PFSK-1 (cell line): ENCODE results near the gene AGO3.

Experiments used
- FOXP2 ChIP-seq: optimal IDR thresholded peaks from 2 replicates; pipeline ENCODE3; 2011; ENCODE audit warnings: borderline replicate concordance, control low read depth, inconsistent platforms; ENCODE audit not compliant: insufficient read depth; ENCODE audit errors: extremely low read length, extremely low read depth
- POLR2AphosphoS5 ChIP-seq: IDR thresholded peaks from 2 replicates; pipeline ENCODE4 v1.6.1; 2012; ENCODE audit warnings: low read depth, mild to moderate bottlenecking, control low read depth, low read length, moderate library complexity
- SIN3A ChIP-seq: IDR thresholded peaks from 2 replicates; pipeline ENCODE4 v1.6.1; 2012; ENCODE audit warnings: mild to moderate bottlenecking, low read length, moderate library complexity, borderline replicate concordance; ENCODE audit not compliant: insufficient read depth
- TAF1 ChIP-seq: IDR thresholded peaks from 2 replicates; pipeline ENCODE4 v1.6.1; 2012; ENCODE audit warnings: low read length, control low read depth, borderline replicate concordance; ENCODE audit not compliant: insufficient read depth
- TF ChIP-seq, protein P1 (sequence below), 2 experiments: IDR thresholded peaks; 2 replicates each; pipeline versions ENCODE4 v1.6.1 to v1.8.0; 2011 to 2012; ENCODE audit warnings: low read depth in 2 of 2, low read length in 2 of 2, control low read depth in 1 of 2, inconsistent platforms in 1 of 2, mild to moderate bottlenecking in 1 of 2, moderate library complexity in 1 of 2; ENCODE audit not compliant: insufficient read depth in 1 of 2

AGO3 gene

DNA sequence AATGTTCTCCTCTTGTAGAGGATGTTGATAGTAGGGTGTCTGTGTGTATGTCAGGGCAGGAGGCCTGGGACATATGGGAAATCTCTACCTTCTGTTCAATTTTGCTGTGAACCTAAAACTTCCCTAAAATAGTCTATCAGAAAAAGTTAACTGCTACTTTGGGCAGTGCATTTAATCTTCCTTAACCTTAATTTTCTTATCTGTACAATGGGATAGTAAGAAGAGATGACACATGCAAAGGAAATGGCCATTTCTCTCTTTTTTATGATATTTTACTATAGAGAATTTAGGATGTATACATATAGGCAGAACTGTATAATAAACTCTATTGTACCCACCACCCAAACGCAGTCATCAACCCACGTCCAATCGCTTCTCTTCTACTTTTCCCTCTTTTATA lies 8.6 kb downstream of the AGO3 start:
- TF ChIP-seq POLR2AphosphoS5 = no peak
- no peak for TF ChIP-seq TAF1
- TF ChIP-seq SIN3A = no peak
- TF ChIP-seq, protein P1, sequence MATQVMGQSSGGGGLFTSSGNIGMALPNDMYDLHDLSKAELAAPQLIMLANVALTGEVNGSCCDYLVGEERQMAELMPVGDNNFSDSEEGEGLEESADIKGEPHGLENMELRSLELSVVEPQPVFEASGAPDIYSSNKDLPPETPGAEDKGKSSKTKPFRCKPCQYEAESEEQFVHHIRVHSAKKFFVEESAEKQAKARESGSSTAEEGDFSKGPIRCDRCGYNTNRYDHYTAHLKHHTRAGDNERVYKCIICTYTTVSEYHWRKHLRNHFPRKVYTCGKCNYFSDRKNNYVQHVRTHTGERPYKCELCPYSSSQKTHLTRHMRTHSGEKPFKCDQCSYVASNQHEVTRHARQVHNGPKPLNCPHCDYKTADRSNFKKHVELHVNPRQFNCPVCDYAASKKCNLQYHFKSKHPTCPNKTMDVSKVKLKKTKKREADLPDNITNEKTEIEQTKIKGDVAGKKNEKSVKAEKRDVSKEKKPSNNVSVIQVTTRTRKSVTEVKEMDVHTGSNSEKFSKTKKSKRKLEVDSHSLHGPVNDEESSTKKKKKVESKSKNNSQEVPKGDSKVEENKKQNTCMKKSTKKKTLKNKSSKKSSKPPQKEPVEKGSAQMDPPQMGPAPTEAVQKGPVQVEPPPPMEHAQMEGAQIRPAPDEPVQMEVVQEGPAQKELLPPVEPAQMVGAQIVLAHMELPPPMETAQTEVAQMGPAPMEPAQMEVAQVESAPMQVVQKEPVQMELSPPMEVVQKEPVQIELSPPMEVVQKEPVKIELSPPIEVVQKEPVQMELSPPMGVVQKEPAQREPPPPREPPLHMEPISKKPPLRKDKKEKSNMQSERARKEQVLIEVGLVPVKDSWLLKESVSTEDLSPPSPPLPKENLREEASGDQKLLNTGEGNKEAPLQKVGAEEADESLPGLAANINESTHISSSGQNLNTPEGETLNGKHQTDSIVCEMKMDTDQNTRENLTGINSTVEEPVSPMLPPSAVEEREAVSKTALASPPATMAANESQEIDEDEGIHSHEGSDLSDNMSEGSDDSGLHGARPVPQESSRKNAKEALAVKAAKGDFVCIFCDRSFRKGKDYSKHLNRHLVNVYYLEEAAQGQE (IDR thresholded peaks at IDR 0.05; ENCODE audit: insufficient read depth in 1 of 2, low read depth in 2 of 2, low read length in 2 of 2) = no peak
- no peak for TF ChIP-seq FOXP2

DNA sequence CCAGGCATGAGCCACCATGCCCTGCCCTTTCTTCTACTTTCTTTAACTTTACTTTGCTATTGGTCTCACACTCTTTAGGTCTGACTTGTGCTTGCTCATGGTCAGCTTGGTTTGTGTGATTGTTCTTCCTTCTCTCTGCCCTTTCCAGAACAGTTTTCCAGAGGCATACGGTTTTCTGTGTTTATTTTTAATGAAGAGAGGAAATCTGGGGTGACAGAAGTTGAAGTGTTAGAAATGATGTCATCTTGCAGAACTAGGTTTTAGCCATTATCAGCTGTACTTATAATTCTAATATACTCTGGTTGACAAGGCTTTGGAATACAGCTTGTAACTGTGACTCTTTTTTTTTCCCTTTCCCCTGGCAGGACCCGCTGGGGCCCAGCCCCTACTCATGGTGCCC lies 14.4 kb downstream of the AGO3 start:
- TF ChIP-seq SIN3A (no peak), POLR2AphosphoS5 (no peak), FOXP2 (no peak), TAF1 (no peak)
- TF ChIP-seq, protein P1 (IDR thresholded peaks at IDR 0.05; ENCODE audit: insufficient read depth in 1 of 2, low read depth in 2 of 2, low read length in 2 of 2) = no peak

DNA sequence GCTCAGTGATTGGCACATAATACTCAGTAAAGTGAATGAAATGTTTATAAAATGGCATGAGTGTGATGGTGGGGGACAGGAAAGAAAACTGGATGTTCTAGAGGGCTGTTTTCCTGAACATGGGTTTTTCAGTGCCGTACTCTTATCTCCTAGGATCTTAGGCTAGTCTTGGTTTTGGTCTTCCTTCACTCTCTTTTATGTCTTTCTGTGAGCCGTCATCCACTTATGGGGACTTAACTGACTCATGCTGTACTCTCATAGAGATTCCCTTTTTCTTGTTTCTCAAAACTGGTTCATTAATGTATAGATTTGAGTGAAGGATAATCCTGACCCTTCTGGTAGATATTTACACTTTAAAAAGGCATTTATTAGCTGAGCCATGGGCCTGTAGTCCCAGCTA lies 16.6 kb downstream of the AGO3 start:
- TF ChIP-seq, protein P1 (IDR thresholded peaks at IDR 0.05; ENCODE audit: insufficient read depth in 1 of 2, low read depth in 2 of 2, low read length in 2 of 2) = no peak
- TF ChIP-seq TAF1 = no peak
- no peak for TF ChIP-seq FOXP2

DNA sequence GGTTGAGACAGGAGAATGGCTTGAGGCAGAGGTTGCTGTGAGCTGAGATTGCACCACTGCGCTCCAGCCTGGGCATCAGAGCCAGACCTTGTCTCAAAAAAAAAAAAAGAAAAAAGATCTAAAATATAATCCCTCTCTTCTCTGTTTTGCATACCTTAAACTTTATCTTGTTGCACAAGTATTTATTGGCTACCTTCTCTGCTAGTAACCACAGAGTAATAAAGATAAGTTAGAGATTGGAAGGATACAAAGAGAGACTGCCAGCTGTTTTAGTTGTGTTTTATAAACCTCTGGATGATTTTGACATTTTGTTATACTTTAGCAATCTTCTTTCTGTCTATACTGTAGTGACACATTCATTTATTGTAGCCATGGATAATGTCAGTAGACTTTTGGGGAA lies 27.7 kb downstream of the AGO3 start:
- TF ChIP-seq TAF1 (no peak), POLR2AphosphoS5 (no peak), FOXP2 (no peak), SIN3A (no peak)
- TF ChIP-seq, protein P1 (IDR thresholded peaks at IDR 0.05; ENCODE audit: insufficient read depth in 1 of 2, low read depth in 2 of 2, low read length in 2 of 2) = no peak

DNA sequence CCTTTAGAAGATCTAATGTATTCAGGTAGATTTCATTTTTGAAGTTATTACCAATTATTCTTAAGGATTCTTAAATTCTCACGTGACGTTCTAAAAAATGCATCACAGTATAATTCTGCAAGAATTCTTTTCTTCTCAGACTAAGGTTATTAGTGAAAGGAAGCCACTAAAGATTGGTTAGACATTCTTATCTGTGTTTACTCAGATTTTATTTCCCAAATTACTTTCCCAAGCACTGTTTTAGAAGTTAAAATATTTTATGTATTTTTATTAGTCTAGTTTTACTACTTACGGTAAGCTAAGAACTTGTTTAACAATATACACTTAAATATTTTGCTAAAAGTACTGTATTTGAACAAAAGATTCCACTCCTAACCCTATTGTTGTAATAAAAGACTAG lies 28.4 kb downstream of the AGO3 start:
- no peak for TF ChIP-seq FOXP2
- TF ChIP-seq SIN3A = no peak
- no peak for TF ChIP-seq TAF1
- TF ChIP-seq, protein P1 (IDR thresholded peaks at IDR 0.05; ENCODE audit: insufficient read depth in 1 of 2, low read depth in 2 of 2, low read length in 2 of 2) = no peak
- TF ChIP-seq POLR2AphosphoS5 = no peak
